Type B pancreatic cell (in vitro differentiated cells): ENCODE results near the gene CDH2. TPM values are rescaled to one million over a fixed set of nuclear protein-coding genes. Genes with fewer than 3 reads are reported as not detected.

Source experiments
- DNase-seq: peaks from one replicate; pipeline ENCODE4 v3.0.0; 2021; ENCODE audit warnings: mixed read lengths; ENCODE audit not compliant: unreplicated experiment; ENCODE audit errors: extremely low spot score
- H3K27ac Mint-ChIP-seq: 2 replicates; pipeline ENCODE4 v1.8.0; 2021; ENCODE audit warnings: mild to moderate bottlenecking, mixed read lengths
- H3K27me3 Mint-ChIP-seq: 2 replicates; pipeline ENCODE4 v1.8.0; 2021; ENCODE audit warnings: mixed read lengths
- H3K36me3 Mint-ChIP-seq: 2 replicates; pipeline ENCODE4 v1.8.0; 2021; ENCODE audit warnings: mixed read lengths
- H3K4me1 Mint-ChIP-seq: one replicate; pipeline ENCODE4 v1.8.0; 2021; ENCODE audit warnings: mixed read lengths; ENCODE audit not compliant: unreplicated experiment
- H3K4me3 Mint-ChIP-seq: 2 replicates; pipeline ENCODE4 v1.8.0; 2021; ENCODE audit warnings: mild to moderate bottlenecking, mixed read lengths
- H3K9me3 Mint-ChIP-seq: 2 replicates; pipeline ENCODE4 v1.8.0; 2021; ENCODE audit warnings: mixed read lengths
- total RNA-seq: library from RNA; stranded (reverse); gene quantifications from 2 replicates; pipeline ENCODE4 v1.2.1, GENCODE V29; 2021; ENCODE audit warnings: low replicate concordance
- TF ChIP-seq, protein P1 (sequence below): fragments of 200-600 bp; sonication (generic); conservative IDR thresholded peaks from 2 replicates; pipeline ENCODE4 v1.5.0; 2021; ENCODE audit warnings: antibody characterized with exemption, mild to moderate bottlenecking

The CDH2 gene
- total RNA-seq, 1 donor from 2014 or later, result 145 TPM

DNA sequence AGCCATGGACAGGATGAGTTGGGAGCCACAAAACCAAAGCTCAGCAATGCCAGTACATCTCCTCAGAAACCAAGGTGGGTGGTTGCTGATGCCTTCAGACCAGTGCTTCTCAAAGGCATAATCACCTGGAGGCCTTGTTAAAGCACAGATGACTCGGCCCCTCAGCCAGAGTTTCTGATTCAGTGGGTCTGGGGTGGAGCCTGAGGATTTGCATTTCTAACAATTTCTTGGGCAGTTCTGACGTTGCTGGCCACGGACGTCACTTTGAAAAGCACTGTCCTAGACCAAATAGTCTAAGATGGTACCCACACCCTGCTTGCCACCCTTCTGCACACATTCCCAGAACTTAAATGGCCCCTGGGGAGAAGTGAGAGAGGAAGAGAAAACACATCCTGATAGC lies 24.1 kb upstream of the CDH2 start:
- no peaks in the 10 kb centered on the region for H3K9me3 Mint-ChIP-seq
- H3K4me1 Mint-ChIP-seq, result no peaks in the 10 kb centered on the region
- no peaks in the 10 kb centered on the region for H3K27me3 Mint-ChIP-seq
- H3K4me3 Mint-ChIP-seq, result no peak overlapping the region
- DNase-seq, result no peak
- TF ChIP-seq, protein P1, sequence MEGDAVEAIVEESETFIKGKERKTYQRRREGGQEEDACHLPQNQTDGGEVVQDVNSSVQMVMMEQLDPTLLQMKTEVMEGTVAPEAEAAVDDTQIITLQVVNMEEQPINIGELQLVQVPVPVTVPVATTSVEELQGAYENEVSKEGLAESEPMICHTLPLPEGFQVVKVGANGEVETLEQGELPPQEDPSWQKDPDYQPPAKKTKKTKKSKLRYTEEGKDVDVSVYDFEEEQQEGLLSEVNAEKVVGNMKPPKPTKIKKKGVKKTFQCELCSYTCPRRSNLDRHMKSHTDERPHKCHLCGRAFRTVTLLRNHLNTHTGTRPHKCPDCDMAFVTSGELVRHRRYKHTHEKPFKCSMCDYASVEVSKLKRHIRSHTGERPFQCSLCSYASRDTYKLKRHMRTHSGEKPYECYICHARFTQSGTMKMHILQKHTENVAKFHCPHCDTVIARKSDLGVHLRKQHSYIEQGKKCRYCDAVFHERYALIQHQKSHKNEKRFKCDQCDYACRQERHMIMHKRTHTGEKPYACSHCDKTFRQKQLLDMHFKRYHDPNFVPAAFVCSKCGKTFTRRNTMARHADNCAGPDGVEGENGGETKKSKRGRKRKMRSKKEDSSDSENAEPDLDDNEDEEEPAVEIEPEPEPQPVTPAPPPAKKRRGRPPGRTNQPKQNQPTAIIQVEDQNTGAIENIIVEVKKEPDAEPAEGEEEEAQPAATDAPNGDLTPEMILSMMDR, result no peak
- no peaks in the 10 kb centered on the region for H3K36me3 Mint-ChIP-seq
- H3K27ac Mint-ChIP-seq, result no peak overlapping the region

DNA sequence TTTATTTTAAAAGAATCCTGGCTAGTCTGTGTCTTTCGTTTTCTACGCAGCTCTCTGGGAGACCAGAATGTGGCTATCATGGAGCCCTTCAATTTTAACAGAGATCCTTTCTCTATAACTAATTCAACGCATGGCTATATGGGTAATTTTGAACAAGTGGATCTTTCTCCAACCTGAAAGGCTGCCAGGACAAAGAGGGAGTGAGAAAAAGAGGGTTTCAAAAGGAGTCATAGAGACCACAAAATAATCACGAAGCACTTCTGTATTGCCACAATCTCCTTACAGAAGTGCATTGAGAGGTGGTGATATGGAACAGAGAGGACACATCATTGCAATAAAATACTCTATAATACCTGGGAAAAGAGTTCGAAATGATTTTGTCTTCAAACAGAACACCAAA lies 21.7 kb upstream of the CDH2 start:
- no peaks in the 10 kb centered on the region for H3K4me1 Mint-ChIP-seq
- no peak overlapping the region for H3K27ac Mint-ChIP-seq

DNA sequence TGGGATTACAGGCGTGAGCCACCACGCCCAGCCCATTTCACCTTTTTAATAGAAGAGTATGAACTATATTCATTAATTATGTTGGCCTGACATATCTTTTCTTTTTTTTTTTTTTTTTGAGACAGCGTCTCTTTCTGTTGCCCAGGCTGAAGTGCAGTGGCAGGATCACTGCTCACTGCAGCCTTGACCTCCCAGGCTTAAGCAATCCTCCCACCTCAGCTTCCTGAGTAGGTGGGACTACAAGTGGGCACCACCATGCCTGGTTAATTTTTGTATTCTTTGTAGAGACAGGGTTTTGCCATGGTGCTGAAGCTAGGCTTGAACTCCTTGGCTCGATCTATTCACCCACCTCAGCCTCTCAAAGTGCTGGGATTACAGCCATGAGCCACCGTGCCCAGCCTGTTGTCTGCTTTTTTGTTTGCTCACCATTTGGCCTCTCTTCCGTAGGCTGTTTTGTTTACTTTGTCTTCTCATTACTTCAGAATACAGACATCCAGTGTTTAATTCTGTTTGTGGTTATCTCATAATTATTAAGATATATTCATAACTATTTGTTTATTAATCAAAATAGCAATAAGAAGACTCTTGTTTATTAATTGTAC lies 16.3 kb upstream of the CDH2 start:
- no peaks in the 10 kb centered on the region for H3K36me3 Mint-ChIP-seq
- H3K27me3 Mint-ChIP-seq, result no peaks in the 10 kb centered on the region
- no peak overlapping the region for H3K4me3 Mint-ChIP-seq
- DNase-seq, result no peak
- H3K9me3 Mint-ChIP-seq, result no peaks in the 10 kb centered on the region
- TF ChIP-seq, protein P1, result no peak
- no peaks in the 10 kb centered on the region for H3K4me1 Mint-ChIP-seq
- H3K27ac Mint-ChIP-seq, result no peak overlapping the region

More for the DNA sequence above, 21.7 kb upstream of the CDH2 start:
- Mint-ChIP-seq H3K4me3 (no peak overlapping the region), H3K36me3 (no peaks in the 10 kb centered on the region), H3K27me3 (no peaks in the 10 kb centered on the region), H3K9me3 (no peaks in the 10 kb centered on the region)
- DNase-seq, result no peak
- TF ChIP-seq, protein P1, result no peak

DNA sequence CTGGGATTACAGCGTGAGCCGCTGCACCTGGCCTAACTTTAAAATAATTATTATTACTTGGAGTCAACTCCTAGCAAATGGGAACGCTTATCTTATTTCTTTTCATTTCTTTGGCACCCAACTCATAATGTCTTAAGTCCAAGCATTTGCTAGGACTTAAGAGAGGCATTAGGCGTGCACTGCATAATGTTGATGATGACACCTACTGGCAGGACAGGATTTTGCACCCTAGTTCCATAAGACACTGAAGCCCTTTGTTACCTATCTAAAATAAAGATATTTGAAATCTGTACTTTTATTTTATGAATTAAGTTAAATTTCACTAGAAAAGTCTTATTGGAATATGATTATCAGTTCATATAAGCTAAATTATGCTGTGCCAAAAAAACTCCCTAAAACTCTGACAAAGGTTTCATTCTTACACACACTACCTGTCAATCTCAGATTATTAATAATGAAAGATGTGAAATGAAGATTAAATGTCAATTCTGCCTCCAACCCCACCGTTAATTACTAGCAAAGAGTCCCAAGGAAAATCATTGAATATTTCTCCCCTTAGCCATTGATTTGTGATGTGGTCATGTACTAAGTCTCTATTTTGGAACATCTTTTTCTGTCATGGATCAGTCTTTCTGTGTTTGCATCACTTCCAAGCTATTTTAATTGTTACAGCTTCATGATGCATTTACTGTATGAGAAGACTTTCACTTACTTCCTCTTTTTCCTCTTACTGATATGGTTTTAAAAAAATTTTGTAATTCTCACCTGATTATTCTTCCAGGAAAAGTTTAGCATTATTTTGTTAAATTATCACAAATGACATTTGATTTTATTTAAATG lies 12.7 kb upstream of the CDH2 start:
- TF ChIP-seq, protein P1, result peak; percentile 77
- H3K4me1 Mint-ChIP-seq, result no peaks in the 10 kb centered on the region
- H3K27me3 Mint-ChIP-seq, result no peaks in the 10 kb centered on the region
- no peak for DNase-seq
- no peak overlapping the region for H3K27ac Mint-ChIP-seq
- no peaks in the 10 kb centered on the region for H3K36me3 Mint-ChIP-seq
- H3K4me3 Mint-ChIP-seq, result no peak overlapping the region
- H3K9me3 Mint-ChIP-seq, result no peaks in the 10 kb centered on the region

DNA sequence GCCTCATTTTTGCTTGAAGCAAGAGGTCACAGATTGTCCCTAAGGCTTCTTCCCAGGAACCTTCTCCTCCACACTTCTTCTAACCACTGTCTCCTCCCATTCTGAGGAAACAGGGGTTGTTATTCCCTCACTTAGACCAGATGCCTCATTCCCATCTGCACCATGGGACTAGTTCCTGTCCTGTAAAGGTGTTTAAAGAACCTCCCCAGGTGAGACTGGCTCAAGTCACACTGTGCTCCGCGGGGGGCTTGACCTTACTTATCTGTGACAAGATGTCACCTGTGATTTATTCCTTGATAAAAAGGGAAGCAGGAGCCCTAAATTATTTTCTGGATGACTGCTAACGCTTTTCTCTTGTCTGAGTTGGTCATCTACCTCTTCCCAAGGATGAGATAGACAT lies 8.2 kb upstream of the CDH2 start:
- Mint-ChIP-seq H3K36me3 (no peaks in the 10 kb centered on the region), H3K27me3 (peaks cover 20% of the 10 kb centered on the region), H3K4me3 (no peak overlapping the region), H3K9me3 (no peaks in the 10 kb centered on the region), H3K4me1 (no peaks in the 10 kb centered on the region), H3K27ac (no peak overlapping the region)
- TF ChIP-seq, protein P1, result no peak
- DNase-seq, result no peak
